ENCODE results near the gene PRPF19. TPM values are rescaled to one million over a fixed set of nuclear protein-coding genes. Genes with fewer than 3 reads are reported as not detected.

PRPF19 gene
- total RNA-seq, 3 donors from 2014 or later (not counting 1 experiment from before 2014, with no cell fraction given), result 61.0 to 69.7 (median 67.5) TPM

DNA sequence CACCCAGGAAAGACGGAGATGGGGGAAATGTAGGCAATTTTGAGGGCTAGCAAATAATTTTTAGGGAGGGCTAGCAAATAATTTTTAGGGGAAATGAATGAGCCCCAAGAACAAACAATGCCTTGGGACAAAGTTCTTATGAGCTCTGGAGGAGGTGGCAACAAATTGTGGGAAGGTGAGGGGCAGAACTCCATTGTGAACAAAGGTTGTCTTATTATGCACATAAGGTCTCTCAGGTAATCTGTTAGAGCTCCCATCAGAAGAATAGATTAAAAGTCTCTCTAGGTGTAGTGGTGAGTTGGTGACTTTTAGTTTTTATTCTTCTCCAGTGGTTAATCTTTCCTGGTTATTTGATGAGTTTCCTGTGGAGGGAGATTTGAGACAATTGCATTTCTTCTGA, 2.4 kb upstream of the PRPF19 start:
- intact Hi-C loops (cut with micrococcal nuclease), result no loop called here
- Mint-ChIP-seq H3K9me3 (no peaks in the 10 kb centered on the region), H3K4me1 (peaks cover 48 to 59% of the 10 kb centered on the region in 2 donors), H3K27me3 (ENCODE audit: low read depth in 2 of 2) (peaks cover 0 to 4% of the 10 kb centered on the region in 2 donors), H3K36me3 (no peaks in the 10 kb centered on the region), H3K27ac (peak overlapping the region in 1 of 2 donors; percentile 94), H3K4me3 (no peak overlapping the region)
- H3K36me3 ChIP-seq (ENCODE audit: control insufficient read depth, insufficient read depth, low read length), result no peaks in the 10 kb centered on the region
- no peak for DNase-seq
- H3K4me1 ChIP-seq (ENCODE audit: control insufficient read depth, insufficient read depth, low read length), result peaks cover 60% of the 10 kb centered on the region
- 91% methylated on average over 1 of the region's 1 CpG for WGBS (ENCODE audit: insufficient coverage)
- no peaks in the 10 kb centered on the region for H3K27me3 ChIP-seq (ENCODE audit: control insufficient read depth, insufficient read depth, low read length)
- ATAC-seq, result no peak
- H3K4me3 ChIP-seq (ENCODE audit: low read length), result no peak overlapping the region
- no peaks in the 10 kb centered on the region for H3K9me3 ChIP-seq (ENCODE audit: control insufficient read depth, insufficient read depth, low read length)
- TF ChIP-seq, protein P1, sequence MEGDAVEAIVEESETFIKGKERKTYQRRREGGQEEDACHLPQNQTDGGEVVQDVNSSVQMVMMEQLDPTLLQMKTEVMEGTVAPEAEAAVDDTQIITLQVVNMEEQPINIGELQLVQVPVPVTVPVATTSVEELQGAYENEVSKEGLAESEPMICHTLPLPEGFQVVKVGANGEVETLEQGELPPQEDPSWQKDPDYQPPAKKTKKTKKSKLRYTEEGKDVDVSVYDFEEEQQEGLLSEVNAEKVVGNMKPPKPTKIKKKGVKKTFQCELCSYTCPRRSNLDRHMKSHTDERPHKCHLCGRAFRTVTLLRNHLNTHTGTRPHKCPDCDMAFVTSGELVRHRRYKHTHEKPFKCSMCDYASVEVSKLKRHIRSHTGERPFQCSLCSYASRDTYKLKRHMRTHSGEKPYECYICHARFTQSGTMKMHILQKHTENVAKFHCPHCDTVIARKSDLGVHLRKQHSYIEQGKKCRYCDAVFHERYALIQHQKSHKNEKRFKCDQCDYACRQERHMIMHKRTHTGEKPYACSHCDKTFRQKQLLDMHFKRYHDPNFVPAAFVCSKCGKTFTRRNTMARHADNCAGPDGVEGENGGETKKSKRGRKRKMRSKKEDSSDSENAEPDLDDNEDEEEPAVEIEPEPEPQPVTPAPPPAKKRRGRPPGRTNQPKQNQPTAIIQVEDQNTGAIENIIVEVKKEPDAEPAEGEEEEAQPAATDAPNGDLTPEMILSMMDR (IDR thresholded peaks at IDR 0.05), result no peak
- H3K27ac ChIP-seq (ENCODE audit: low read length), result no peak overlapping the region

DNA sequence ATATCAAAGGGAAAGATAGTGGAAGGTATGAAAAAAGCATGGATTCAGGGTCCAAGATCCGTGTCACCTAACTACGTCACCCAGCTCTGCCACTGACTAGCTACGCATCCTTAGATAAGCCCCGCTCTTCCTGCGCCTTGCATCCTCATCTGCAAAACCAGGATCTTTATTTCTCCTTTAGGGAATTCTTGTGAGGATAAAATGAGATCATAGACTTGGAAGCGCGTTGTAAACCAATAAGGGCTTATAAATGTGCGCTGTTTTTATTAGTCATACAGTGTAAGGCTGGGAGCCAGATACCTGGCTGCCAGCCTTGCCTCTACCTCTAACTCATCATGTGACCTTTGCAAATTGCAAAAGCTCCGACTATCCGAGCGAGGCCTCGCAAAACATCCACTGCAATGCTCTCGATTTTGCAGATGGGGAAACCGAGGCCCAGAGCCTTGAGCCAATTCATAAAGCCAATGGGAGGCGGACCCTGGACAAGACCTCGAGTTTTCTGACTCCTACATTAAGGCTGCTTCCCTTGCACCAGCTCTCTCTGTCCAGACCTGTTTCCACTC, 753 bp downstream of the PRPF19 start:
- DNase-seq (peak in 1 of 2 donors; percentile 54), ATAC-seq (no peak)
- no peaks in the 10 kb centered on the region for H3K36me3 Mint-ChIP-seq
- H3K4me3 ChIP-seq (ENCODE audit: low read length), result peak overlapping the region; percentile 56
- TF ChIP-seq, protein P1 (IDR thresholded peaks at IDR 0.05), result no peak
- intact Hi-C loops (cut with micrococcal nuclease), result loop anchor here (1.0 to 2.0 kb wide), 2 partner anchors 10 to 255 kb away; partner anchors contain the start of gene VPS37C
- H3K36me3 ChIP-seq (ENCODE audit: control insufficient read depth, insufficient read depth, low read length), result peaks cover 21% of the 10 kb centered on the region
- H3K4me1 ChIP-seq (ENCODE audit: control insufficient read depth, insufficient read depth, low read length), result peaks cover 29% of the 10 kb centered on the region
- H3K27ac Mint-ChIP-seq, result peak overlapping the region; percentile 94 to 96
- H3K27me3 ChIP-seq (ENCODE audit: control insufficient read depth, insufficient read depth, low read length), result no peaks in the 10 kb centered on the region
- peak overlapping the region; percentile 36 for H3K27ac ChIP-seq (ENCODE audit: low read length)
- H3K4me3 Mint-ChIP-seq, result peak overlapping the region; percentile 96
- H3K27me3 Mint-ChIP-seq (ENCODE audit: low read depth in 2 of 2), result peaks cover 0 to 4% of the 10 kb centered on the region in 2 donors
- no peaks in the 10 kb centered on the region for H3K9me3 Mint-ChIP-seq
- H3K9me3 ChIP-seq (ENCODE audit: control insufficient read depth, insufficient read depth, low read length), result no peaks in the 10 kb centered on the region
- H3K4me1 Mint-ChIP-seq, result peaks cover 38 to 43% of the 10 kb centered on the region in 2 donors
- 10% methylated on average over 15 of the region's 16 CpGs for WGBS (ENCODE audit: insufficient coverage)

DNA sequence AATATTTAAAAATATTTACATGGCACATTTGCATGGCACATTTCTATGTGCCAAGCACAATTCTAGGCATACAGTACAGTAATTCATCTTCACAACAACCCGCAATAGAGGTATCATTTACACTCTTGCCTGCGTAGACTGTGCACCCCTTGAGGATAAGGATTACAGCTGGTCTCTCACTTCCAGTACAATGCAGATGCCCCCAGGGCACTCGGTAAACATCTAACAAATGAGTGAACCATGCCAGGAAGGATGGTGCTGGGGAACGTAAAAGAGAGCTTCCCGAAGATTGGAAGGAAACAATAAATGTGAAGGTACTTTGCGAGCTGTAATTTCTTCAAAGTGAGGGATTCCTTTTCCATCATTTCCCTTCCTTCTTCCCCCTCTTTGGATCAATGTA, 1.3 kb downstream of the PRPF19 start:
- WGBS (ENCODE audit: insufficient coverage), result 44% methylated on average over 5 of the region's 6 CpGs
- no peak overlapping the region for H3K4me3 ChIP-seq (ENCODE audit: low read length)
- Mint-ChIP-seq H3K4me1 (peaks cover 38 to 42% of the 10 kb centered on the region in 2 donors), H3K4me3 (peak overlapping the region; percentile 96), H3K27ac (peak overlapping the region; percentile 94 to 96), H3K27me3 (ENCODE audit: low read depth in 2 of 2) (peaks cover 0 to 4% of the 10 kb centered on the region in 2 donors), H3K9me3 (no peaks in the 10 kb centered on the region), H3K36me3 (no peaks in the 10 kb centered on the region)
- H3K27me3 ChIP-seq (ENCODE audit: control insufficient read depth, insufficient read depth, low read length), result no peaks in the 10 kb centered on the region
- peaks cover 28% of the 10 kb centered on the region for H3K4me1 ChIP-seq (ENCODE audit: control insufficient read depth, insufficient read depth, low read length)
- no peak overlapping the region for H3K27ac ChIP-seq (ENCODE audit: low read length)
- no peaks in the 10 kb centered on the region for H3K9me3 ChIP-seq (ENCODE audit: control insufficient read depth, insufficient read depth, low read length)
- intact Hi-C loops (cut with micrococcal nuclease), result no loop called here
- TF ChIP-seq, protein P1 (IDR thresholded peaks at IDR 0.05), result no peak
- ATAC-seq (no peak), DNase-seq (no peak)
- H3K36me3 ChIP-seq (ENCODE audit: control insufficient read depth, insufficient read depth, low read length), result peaks cover 26% of the 10 kb centered on the region

DNA sequence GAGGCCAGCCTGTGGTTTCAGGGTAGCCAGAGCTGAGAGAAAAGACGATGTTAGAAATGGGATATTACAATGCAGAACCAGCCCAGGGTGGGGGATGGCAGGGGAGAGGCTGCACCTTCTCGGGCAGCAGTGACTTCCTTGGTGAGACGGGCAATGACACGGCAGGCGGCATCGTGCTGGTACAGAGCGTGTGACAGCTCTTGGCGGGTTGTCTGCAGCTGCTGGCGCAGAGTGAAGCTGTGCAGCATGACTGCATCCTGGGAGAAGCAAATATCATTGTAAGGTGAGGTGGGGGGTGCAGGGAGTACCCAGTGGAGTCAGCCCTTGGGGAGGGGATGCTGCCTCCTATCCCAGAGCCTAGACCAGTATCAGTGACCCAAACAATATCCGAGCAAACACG, 3.8 kb downstream of the PRPF19 start:
- Mint-ChIP-seq H3K4me1 (peaks cover 38 to 42% of the 10 kb centered on the region in 2 donors), H3K36me3 (peaks cover 11% of the 10 kb centered on the region), H3K4me3 (no peak overlapping the region), H3K9me3 (no peaks in the 10 kb centered on the region), H3K27ac (no peak overlapping the region), H3K27me3 (ENCODE audit: low read depth in 2 of 2) (no peaks in the 10 kb centered on the region)
- ATAC-seq (no peak), DNase-seq (no peak)
- Histone ChIP-seq H3K27ac (ENCODE audit: low read length) (no peak overlapping the region), H3K4me1 (ENCODE audit: control insufficient read depth, insufficient read depth, low read length) (peaks cover 25% of the 10 kb centered on the region), H3K9me3 (ENCODE audit: control insufficient read depth, insufficient read depth, low read length) (no peaks in the 10 kb centered on the region), H3K27me3 (ENCODE audit: control insufficient read depth, insufficient read depth, low read length) (no peaks in the 10 kb centered on the region), H3K36me3 (ENCODE audit: control insufficient read depth, insufficient read depth, low read length) (peaks cover 48% of the 10 kb centered on the region), H3K4me3 (ENCODE audit: low read length) (no peak overlapping the region)
- WGBS (ENCODE audit: insufficient coverage), result 92% methylated on average over 11 of the region's 11 CpGs
- intact Hi-C loops (cut with micrococcal nuclease), result no loop called here
- TF ChIP-seq, protein P1 (IDR thresholded peaks at IDR 0.05), result no peak

Measured in natural killer cell (primary cell).